Ishikawa (cell line): ENCODE measurements around the gene KLC3.

Source experiments
- CEBPB ChIP-seq: IDR thresholded peaks from 2 replicates; pipeline ENCODE4 v1.6.1; 2012
- CREB1 ChIP-seq: IDR thresholded peaks from 2 replicates; pipeline ENCODE4 v1.6.1; 2012; ENCODE audit warnings: low read depth
- EGR1 ChIP-seq: IDR thresholded peaks from 2 replicates; pipeline ENCODE4 v1.6.1; 2012
- EP300 ChIP-seq: IDR thresholded peaks from 2 replicates; pipeline ENCODE4 v1.6.1; 2012; ENCODE audit warnings: borderline replicate concordance
- FOXM1 ChIP-seq: IDR thresholded peaks from 2 replicates; pipeline ENCODE4 v1.6.1; 2012; ENCODE audit warnings: low read depth, borderline replicate concordance
- NFIC ChIP-seq: IDR thresholded peaks from 2 replicates; pipeline ENCODE4 v1.6.1; 2012
- RAD21 ChIP-seq: IDR thresholded peaks from 2 replicates; pipeline ENCODE4 v1.6.1; 2012; ENCODE audit warnings: low read depth
- TAF1 ChIP-seq: IDR thresholded peaks from 2 replicates; pipeline ENCODE4 v1.6.1; 2012; ENCODE audit warnings: low read depth, mild to moderate bottlenecking
- TCF12 ChIP-seq: IDR thresholded peaks from 2 replicates; pipeline ENCODE4 v1.6.1; 2012; ENCODE audit warnings: low read depth
- TEAD4 ChIP-seq: IDR thresholded peaks from 2 replicates; pipeline ENCODE4 v1.6.1; 2012
- YY1 ChIP-seq: IDR thresholded peaks from 2 replicates; pipeline ENCODE4 v1.6.1; 2012; ENCODE audit warnings: low read depth
- ZBTB7A ChIP-seq: IDR thresholded peaks from 2 replicates; pipeline ENCODE4 v1.6.1; 2012; ENCODE audit warnings: low read depth
- TF ChIP-seq, protein P1 (sequence below): IDR thresholded peaks from 2 replicates; pipeline ENCODE4 v1.6.1; 2012; ENCODE audit warnings: low read depth, mild to moderate bottlenecking
- TF ChIP-seq, protein P2 (sequence below): IDR thresholded peaks from 2 replicates; pipeline ENCODE4 v1.6.1; 2012
- TF ChIP-seq, protein P3 (sequence below): IDR thresholded peaks from 2 replicates; pipeline ENCODE4 v1.6.1; 2012

Gene KLC3

DNA sequence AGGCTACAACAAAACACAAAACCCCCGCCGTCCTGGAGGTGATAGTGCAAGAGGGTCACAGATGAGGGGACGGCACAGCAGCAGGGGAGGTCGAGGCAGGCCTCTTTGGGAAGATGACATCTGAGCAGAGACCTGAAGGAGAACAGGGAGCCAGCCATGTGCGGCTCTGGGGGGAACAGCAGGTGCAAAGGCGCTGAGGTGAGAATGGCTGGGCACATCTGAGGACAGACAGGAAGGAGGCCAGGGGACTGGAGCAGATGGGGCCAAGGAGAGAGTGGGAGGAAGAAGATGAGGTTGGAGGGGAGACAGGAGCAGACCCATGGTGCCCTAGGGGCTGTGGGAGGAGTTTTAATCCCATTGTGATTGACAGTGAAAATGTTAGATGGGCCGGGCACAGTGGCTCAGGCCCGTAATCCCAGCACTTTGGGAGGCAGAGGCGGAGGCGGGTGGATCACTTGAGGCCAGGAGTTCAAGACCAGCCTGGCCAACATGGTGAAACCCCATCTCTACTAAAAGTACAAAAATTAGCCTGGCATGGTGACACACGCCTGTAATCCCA, 16.1 kb upstream of the KLC3 start:
- no peak for TF ChIP-seq RAD21
- TF ChIP-seq EGR1 = no peak
- TF ChIP-seq NFIC = no peak

DNA sequence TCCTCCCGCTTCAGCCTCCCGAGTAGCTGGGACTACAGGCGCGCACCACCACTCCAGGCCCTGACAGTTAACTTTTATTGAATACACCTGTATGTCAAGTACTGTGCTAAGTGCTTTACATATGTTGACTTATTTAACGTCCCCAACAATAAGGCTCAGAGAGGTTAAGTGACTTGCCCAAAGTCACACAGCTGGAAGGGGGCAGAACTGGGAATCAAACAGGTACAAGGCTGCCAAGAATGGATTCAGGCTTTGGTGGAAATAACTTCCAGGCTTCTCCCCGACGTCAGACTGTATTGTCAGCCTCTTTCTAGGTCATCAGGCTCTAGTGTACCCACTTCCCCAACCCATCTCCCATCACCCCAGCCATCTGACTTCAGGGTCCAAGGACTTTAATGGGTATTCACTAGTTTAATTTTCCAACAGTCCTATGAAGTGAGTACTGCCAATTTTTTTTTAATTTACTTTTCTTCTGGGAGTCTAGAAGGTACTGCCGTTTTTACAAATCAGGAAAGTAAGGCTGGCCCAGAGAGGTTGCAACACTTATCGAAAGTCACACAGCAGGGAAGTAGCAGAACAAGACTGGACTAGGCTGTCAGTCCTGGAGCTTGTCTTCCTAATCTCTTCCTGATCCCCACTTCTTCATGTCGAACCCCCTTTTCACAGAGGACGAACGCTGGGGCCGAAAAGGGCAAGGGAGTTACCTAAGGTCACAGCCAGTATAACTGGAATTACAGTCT, 13.0 kb upstream of the KLC3 start:
- no peak for TF ChIP-seq TCF12

DNA sequence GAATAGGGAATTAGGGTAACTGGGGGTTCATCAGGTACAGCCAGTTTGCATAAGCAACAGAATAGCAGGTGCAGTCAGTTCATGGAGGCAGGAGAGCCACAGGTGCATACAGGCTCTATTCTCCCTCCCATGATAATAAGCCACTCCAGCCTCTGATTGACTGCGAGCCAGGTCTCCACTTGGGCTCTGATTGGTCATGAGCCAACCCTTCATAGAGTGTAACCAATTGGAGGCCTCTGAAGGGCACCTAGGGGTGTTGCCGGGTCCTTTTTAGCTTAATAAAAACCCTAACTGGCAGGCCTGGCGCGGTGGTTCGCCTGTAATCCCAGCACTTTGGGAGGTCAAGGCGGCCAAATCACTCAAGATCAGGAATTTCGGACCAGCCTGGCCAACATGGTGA, 9.1 kb upstream of the KLC3 start:
- TF ChIP-seq, protein P1, sequence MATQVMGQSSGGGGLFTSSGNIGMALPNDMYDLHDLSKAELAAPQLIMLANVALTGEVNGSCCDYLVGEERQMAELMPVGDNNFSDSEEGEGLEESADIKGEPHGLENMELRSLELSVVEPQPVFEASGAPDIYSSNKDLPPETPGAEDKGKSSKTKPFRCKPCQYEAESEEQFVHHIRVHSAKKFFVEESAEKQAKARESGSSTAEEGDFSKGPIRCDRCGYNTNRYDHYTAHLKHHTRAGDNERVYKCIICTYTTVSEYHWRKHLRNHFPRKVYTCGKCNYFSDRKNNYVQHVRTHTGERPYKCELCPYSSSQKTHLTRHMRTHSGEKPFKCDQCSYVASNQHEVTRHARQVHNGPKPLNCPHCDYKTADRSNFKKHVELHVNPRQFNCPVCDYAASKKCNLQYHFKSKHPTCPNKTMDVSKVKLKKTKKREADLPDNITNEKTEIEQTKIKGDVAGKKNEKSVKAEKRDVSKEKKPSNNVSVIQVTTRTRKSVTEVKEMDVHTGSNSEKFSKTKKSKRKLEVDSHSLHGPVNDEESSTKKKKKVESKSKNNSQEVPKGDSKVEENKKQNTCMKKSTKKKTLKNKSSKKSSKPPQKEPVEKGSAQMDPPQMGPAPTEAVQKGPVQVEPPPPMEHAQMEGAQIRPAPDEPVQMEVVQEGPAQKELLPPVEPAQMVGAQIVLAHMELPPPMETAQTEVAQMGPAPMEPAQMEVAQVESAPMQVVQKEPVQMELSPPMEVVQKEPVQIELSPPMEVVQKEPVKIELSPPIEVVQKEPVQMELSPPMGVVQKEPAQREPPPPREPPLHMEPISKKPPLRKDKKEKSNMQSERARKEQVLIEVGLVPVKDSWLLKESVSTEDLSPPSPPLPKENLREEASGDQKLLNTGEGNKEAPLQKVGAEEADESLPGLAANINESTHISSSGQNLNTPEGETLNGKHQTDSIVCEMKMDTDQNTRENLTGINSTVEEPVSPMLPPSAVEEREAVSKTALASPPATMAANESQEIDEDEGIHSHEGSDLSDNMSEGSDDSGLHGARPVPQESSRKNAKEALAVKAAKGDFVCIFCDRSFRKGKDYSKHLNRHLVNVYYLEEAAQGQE = no peak
- TF ChIP-seq FOXM1 = no peak
- TF ChIP-seq YY1 = no peak
- TF ChIP-seq RAD21 = no peak
- no peak for TF ChIP-seq TEAD4
- TF ChIP-seq EGR1 = no peak
- no peak for TF ChIP-seq CREB1
- TF ChIP-seq TAF1 = no peak
- no peak for TF ChIP-seq TCF12
- TF ChIP-seq NFIC = no peak
- no peak for TF ChIP-seq EP300
- no peak for TF ChIP-seq CEBPB
- no peak for TF ChIP-seq ZBTB7A
- TF ChIP-seq, protein P2, sequence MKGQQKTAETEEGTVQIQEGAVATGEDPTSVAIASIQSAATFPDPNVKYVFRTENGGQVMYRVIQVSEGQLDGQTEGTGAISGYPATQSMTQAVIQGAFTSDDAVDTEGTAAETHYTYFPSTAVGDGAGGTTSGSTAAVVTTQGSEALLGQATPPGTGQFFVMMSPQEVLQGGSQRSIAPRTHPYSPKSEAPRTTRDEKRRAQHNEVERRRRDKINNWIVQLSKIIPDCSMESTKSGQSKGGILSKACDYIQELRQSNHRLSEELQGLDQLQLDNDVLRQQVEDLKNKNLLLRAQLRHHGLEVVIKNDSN = no peak

DNA sequence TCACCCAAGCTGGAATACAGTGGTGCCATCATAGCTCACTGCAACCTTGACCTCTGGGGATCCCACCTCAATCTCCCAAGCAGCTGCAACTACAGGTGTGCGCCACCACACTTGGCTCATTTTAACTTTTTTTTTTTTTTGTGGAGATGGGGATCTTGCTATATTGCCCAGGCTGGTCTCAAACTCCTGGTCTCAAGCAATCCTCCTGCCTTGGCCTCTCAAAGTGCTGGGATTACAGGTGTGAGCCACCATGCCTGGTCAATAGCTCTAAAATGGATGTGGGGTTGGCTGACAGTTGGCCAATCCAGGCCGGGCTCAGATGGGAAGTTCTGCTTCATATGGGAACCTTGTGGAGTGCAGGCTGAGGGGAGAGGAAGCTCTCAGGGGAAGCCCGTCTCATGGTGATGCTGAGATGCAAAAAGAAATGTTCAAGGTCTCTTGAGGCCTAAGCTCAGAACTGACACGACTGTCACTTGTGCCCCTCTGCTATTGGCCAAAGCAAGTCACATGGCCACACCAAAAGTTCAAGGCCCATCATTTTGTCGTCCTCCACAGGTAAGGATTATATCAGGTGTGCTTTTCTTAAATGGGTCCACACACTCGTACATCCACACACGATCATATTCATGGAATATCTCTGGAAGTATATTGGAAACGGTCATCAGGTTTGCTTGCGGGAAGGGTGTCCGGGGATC, 6.8 kb upstream of the KLC3 start:
- TF ChIP-seq, protein P1 = no peak
- TF ChIP-seq, protein P2 = peak; percentile 71

DNA sequence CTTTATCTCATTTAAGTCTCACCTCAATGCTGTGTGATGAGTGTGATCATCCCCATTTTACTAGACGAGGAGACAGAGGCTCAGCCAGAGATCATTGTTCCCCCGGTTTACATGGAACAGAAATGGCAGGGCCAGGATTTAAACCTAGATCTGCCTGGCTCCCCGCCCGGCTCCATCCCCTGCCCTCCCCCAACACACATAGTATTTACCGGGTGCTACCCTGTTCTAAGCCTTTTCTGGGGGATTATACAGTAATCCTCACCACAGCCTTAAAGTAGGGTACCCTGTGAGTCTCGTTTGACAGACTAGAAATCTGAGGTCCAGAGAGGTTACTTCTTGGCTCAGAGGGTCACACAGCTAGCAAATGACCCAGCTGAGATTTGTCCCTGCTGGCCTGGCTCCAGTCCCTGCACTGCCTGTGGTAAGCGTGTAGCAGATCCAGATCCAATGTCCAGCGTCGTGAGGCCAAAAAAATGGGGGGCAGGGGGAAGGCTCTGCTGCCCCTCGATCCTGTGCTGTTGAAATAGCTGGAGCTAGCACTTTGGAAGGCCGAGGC, 3.8 kb upstream of the KLC3 start:
- TF ChIP-seq EP300 (no peak), RAD21 (no peak), ZBTB7A (no peak), FOXM1 (no peak), NFIC (no peak), EGR1 (no peak), CEBPB (no peak), TCF12 (no peak), TAF1 (no peak), YY1 (no peak), CREB1 (no peak), TEAD4 (no peak)
- TF ChIP-seq, protein P2 = no peak
- TF ChIP-seq, protein P3, sequence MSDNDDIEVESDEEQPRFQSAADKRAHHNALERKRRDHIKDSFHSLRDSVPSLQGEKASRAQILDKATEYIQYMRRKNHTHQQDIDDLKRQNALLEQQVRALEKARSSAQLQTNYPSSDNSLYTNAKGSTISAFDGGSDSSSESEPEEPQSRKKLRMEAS = no peak
- TF ChIP-seq, protein P1 = no peak
